DOHH2 (cell line): Measurements from ENCODE around the gene GKN1.

Source experiments
- EZH2phosphoT487 ChIP-seq: fragments of 200-600 bp; sonication (generic); IDR thresholded peaks from 2 replicates; pipeline ENCODE4 v1.6.1; 2017; ENCODE audit warnings: borderline replicate concordance, mild to moderate bottlenecking, antibody characterized with exemption, low read length, moderate library complexity, mixed read lengths
- TF ChIP-seq, protein P1 (sequence below): fragments of 200-600 bp; sonication (generic); IDR thresholded peaks from one replicate; pipeline ENCODE4 v1.5.1; 2014; ENCODE audit warnings: antibody characterized with exemption, mild to moderate bottlenecking, low read depth, low read length; ENCODE audit not compliant: poor library complexity, severe bottlenecking

DNA sequence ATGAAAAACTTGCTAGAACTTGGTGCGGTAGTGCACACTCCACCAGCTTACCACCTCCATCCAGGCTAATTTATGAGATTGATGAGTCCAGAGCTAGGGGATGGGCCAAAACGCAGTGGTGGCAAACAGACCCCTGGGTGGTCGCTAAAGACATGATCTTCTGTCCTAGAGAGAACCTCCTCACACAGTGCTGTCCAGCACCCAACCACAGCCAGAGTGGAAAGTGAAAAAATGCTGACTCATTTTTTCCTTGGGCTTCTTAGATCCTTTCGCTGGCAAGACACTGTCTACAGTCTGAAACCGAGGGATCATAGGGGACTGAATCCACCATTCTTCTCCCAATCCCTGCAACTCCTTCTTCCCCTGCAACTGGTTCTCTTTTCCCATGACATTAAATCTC lies 42.6 kb downstream of the GKN1 start:
- TF ChIP-seq, protein P1, sequence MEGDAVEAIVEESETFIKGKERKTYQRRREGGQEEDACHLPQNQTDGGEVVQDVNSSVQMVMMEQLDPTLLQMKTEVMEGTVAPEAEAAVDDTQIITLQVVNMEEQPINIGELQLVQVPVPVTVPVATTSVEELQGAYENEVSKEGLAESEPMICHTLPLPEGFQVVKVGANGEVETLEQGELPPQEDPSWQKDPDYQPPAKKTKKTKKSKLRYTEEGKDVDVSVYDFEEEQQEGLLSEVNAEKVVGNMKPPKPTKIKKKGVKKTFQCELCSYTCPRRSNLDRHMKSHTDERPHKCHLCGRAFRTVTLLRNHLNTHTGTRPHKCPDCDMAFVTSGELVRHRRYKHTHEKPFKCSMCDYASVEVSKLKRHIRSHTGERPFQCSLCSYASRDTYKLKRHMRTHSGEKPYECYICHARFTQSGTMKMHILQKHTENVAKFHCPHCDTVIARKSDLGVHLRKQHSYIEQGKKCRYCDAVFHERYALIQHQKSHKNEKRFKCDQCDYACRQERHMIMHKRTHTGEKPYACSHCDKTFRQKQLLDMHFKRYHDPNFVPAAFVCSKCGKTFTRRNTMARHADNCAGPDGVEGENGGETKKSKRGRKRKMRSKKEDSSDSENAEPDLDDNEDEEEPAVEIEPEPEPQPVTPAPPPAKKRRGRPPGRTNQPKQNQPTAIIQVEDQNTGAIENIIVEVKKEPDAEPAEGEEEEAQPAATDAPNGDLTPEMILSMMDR, result no peak
- TF ChIP-seq EZH2phosphoT487, result no peak
